ENCODE measurements around the gene CTBP2. TPM values are rescaled to one million over a fixed set of nuclear protein-coding genes. Genes with fewer than 3 reads are reported as not detected.

Gene CTBP2
- total and polyA plus RNA-seq, 4 donors, result 3.4 to 59.2 (median 5.5) TPM

- Histone ChIP-seq H3K36me3 (ENCODE audit: control insufficient read depth in 4 of 4, insufficient read depth in 3 of 4, low read depth in 1 of 4, low read length in 3 of 4) (no peaks in the 10 kb centered on the region), H3K27ac (ENCODE audit: low read depth in 1 of 2, low read length in 2 of 2) (no peak overlapping the region), H3K27me3 (ENCODE audit: control insufficient read depth in 4 of 4, insufficient read depth in 4 of 4, low read length in 3 of 4) (no peaks in the 10 kb centered on the region), H3K4me3 (ENCODE audit: low read depth in 1 of 3, low read length in 3 of 3) (no peak overlapping the region), H3K9me3 (ENCODE audit: control insufficient read depth in 4 of 4, low read length in 3 of 4) (no peaks in the 10 kb centered on the region), H3K9ac (ENCODE audit: low read depth in 1 of 2, low read length in 2 of 2) (no peak overlapping the region), H3K4me1 (ENCODE audit: control insufficient read depth in 4 of 4, insufficient read depth in 4 of 4, low read length in 3 of 4) (no peaks in the 10 kb centered on the region)
- DNase-seq (ENCODE audit: low spot score), result no peak
- TF ChIP-seq SP1 (IDR thresholded peaks at IDR 0.05) (no peak), MAX (IDR thresholded peaks at IDR 0.05) (no peak), ATF3 (IDR thresholded peaks at IDR 0.05) (no peak), RXRA (IDR thresholded peaks at IDR 0.05) (no peak), JUND (IDR thresholded peaks at IDR 0.05) (no peak), HNF4A (conservative IDR thresholded peaks at IDR 0.05) (no peak), RAD21 (IDR thresholded peaks at IDR 0.05) (no peak), YY1 (IDR thresholded peaks at IDR 0.05) (no peak), TAF1 (conservative IDR thresholded peaks at IDR 0.05) (no peak), ZBTB33 (IDR thresholded peaks at IDR 0.05) (no peak), HNF4G (IDR thresholded peaks at IDR 0.05) (no peak), EGR1 (IDR thresholded peaks at IDR 0.05; ENCODE audit: low read depth in 2 of 2) (no peak), GABPA (IDR thresholded peaks at IDR 0.05 in 1 of 2, conservative IDR thresholded peaks at IDR 0.05 in 1 of 2) (no peak), FOXA1 (IDR thresholded peaks at IDR 0.05) (no peak), CTCF (IDR thresholded peaks at IDR 0.05; ENCODE audit: low read depth, low read length, missing input control) (no peak), FOXA2 (IDR thresholded peaks at IDR 0.05) (no peak), NR2F2 (IDR thresholded peaks at IDR 0.05) (no peak)
- TF ChIP-seq, protein P1, sequence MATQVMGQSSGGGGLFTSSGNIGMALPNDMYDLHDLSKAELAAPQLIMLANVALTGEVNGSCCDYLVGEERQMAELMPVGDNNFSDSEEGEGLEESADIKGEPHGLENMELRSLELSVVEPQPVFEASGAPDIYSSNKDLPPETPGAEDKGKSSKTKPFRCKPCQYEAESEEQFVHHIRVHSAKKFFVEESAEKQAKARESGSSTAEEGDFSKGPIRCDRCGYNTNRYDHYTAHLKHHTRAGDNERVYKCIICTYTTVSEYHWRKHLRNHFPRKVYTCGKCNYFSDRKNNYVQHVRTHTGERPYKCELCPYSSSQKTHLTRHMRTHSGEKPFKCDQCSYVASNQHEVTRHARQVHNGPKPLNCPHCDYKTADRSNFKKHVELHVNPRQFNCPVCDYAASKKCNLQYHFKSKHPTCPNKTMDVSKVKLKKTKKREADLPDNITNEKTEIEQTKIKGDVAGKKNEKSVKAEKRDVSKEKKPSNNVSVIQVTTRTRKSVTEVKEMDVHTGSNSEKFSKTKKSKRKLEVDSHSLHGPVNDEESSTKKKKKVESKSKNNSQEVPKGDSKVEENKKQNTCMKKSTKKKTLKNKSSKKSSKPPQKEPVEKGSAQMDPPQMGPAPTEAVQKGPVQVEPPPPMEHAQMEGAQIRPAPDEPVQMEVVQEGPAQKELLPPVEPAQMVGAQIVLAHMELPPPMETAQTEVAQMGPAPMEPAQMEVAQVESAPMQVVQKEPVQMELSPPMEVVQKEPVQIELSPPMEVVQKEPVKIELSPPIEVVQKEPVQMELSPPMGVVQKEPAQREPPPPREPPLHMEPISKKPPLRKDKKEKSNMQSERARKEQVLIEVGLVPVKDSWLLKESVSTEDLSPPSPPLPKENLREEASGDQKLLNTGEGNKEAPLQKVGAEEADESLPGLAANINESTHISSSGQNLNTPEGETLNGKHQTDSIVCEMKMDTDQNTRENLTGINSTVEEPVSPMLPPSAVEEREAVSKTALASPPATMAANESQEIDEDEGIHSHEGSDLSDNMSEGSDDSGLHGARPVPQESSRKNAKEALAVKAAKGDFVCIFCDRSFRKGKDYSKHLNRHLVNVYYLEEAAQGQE (IDR thresholded peaks at IDR 0.05), result no peak
- WGBS, result 93% methylated on average over 20 of the region's 20 CpGs
Measured at GRCh38 chr10:125097409-125098070, 62.8 kb downstream of the CTBP2 start.
